ENCODE results near the gene NCEH1.

NCEH1 gene

GRCh38 chr3:172711454-172711795 is 558 bp upstream of the NCEH1 start:
- Histone ChIP-seq H4K8ac (ENCODE audit: low read depth, low read length) (no peak overlapping the region), H3K4me1 (ENCODE audit: control insufficient read depth, low read depth, low read length) (peaks cover 2% of the 10 kb centered on the region), H3K4ac (ENCODE audit: low read depth, low read length) (no peak overlapping the region), H3K27me3 (ENCODE audit: insufficient read depth, low read length, poor library complexity) (no peaks in the 10 kb centered on the region), H3K18ac (ENCODE audit: low read length) (no peak overlapping the region), H3K36me3 (ENCODE audit: control insufficient read depth, insufficient read depth, low read length) (no peaks in the 10 kb centered on the region), H3K79me1 (ENCODE audit: low read length) (no peaks in the 10 kb centered on the region), H2BK15ac (replicated peaks; ENCODE audit: low read depth) (no peak overlapping the region), H3K4me3 (ENCODE audit: low read length) (no peak overlapping the region), H3K23ac (ENCODE audit: low read length) (no peak overlapping the region), H3K56ac (ENCODE audit: low read length) (peak overlapping the region; percentile 37), H3K79me2 (ENCODE audit: control insufficient read depth, insufficient read depth, low read length) (no peaks in the 10 kb centered on the region), H3K27ac (ENCODE audit: low read depth, low read length) (no peak overlapping the region), H2BK120ac (ENCODE audit: low read depth, low read length) (no peak overlapping the region), H4K5ac (ENCODE audit: low read length) (peak overlapping the region; percentile 36), H2BK5ac (ENCODE audit: low read length) (no peak overlapping the region), H3K4me2 (ENCODE audit: low read length) (no peak overlapping the region), H2AK5ac (ENCODE audit: low read length) (no peak overlapping the region), H3K9ac (ENCODE audit: low read length) (peak overlapping the region; percentile 23)
- WGBS (ENCODE audit: extremely low coverage, insufficient coverage, low lambda C conversion rate): no CpG with 5 or more reads among the region's 2 CpGs
- no peak for DNase-seq

- no peak overlapping the region for H2BK15ac ChIP-seq (replicated peaks; ENCODE audit: low read depth)
- peak overlapping the region; percentile 93 for H3K4me2 ChIP-seq (ENCODE audit: low read length)
- DNase-seq: peak; percentile 75
- no peak overlapping the region for H3K23ac ChIP-seq (ENCODE audit: low read length)
- peak overlapping the region; percentile 75 for H3K4me3 ChIP-seq (ENCODE audit: low read length)
- H3K27ac ChIP-seq (ENCODE audit: low read depth, low read length): no peak overlapping the region
- no peaks in the 10 kb centered on the region for H3K79me2 ChIP-seq (ENCODE audit: control insufficient read depth, insufficient read depth, low read length)
- H2BK120ac ChIP-seq (ENCODE audit: low read depth, low read length): no peak overlapping the region
- no CpG with 5 or more reads among the region's 17 CpGs for WGBS (ENCODE audit: extremely low coverage, insufficient coverage, low lambda C conversion rate)
- H4K5ac ChIP-seq (ENCODE audit: low read length): no peak overlapping the region
- H3K56ac ChIP-seq (ENCODE audit: low read length): peak overlapping the region; percentile 78
- H3K36me3 ChIP-seq (ENCODE audit: control insufficient read depth, insufficient read depth, low read length): no peaks in the 10 kb centered on the region
- peak overlapping the region; percentile 73 for H3K9ac ChIP-seq (ENCODE audit: low read length)
- no peak overlapping the region for H2AK5ac ChIP-seq (ENCODE audit: low read length)
- H3K4me1 ChIP-seq (ENCODE audit: control insufficient read depth, low read depth, low read length): peaks cover 2% of the 10 kb centered on the region
- no peaks in the 10 kb centered on the region for H3K79me1 ChIP-seq (ENCODE audit: low read length)
- H2BK5ac ChIP-seq (ENCODE audit: low read length): no peak overlapping the region
- H3K27me3 ChIP-seq (ENCODE audit: insufficient read depth, low read length, poor library complexity): no peaks in the 10 kb centered on the region
- H3K4ac ChIP-seq (ENCODE audit: low read depth, low read length): no peak overlapping the region
- H4K8ac ChIP-seq (ENCODE audit: low read depth, low read length): no peak overlapping the region
- H3K18ac ChIP-seq (ENCODE audit: low read length): no peak overlapping the region
These were observed 848 bp downstream of the NCEH1 start for GRCh38 chr3:172709774-172710663.

- Histone ChIP-seq H2BK15ac (replicated peaks; ENCODE audit: low read depth) (no peak overlapping the region), H3K56ac (ENCODE audit: low read length) (no peak overlapping the region), H3K36me3 (ENCODE audit: control insufficient read depth, insufficient read depth, low read length) (no peaks in the 10 kb centered on the region), H2BK5ac (ENCODE audit: low read length) (no peak overlapping the region), H3K4me3 (ENCODE audit: low read length) (no peak overlapping the region), H3K23ac (ENCODE audit: low read length) (no peak overlapping the region), H3K27ac (ENCODE audit: low read depth, low read length) (no peak overlapping the region), H2AK5ac (ENCODE audit: low read length) (no peak overlapping the region), H3K79me2 (ENCODE audit: control insufficient read depth, insufficient read depth, low read length) (no peaks in the 10 kb centered on the region), H3K27me3 (ENCODE audit: insufficient read depth, low read length, poor library complexity) (no peaks in the 10 kb centered on the region), H4K8ac (ENCODE audit: low read depth, low read length) (no peak overlapping the region), H2BK120ac (ENCODE audit: low read depth, low read length) (no peak overlapping the region), H3K79me1 (ENCODE audit: low read length) (no peaks in the 10 kb centered on the region), H3K9ac (ENCODE audit: low read length) (no peak overlapping the region), H3K4me1 (ENCODE audit: control insufficient read depth, low read depth, low read length) (peaks cover 2% of the 10 kb centered on the region), H3K4ac (ENCODE audit: low read depth, low read length) (no peak overlapping the region), H3K4me2 (ENCODE audit: low read length) (no peak overlapping the region), H3K18ac (ENCODE audit: low read length) (no peak overlapping the region), H4K5ac (ENCODE audit: low read length) (no peak overlapping the region)
- WGBS (ENCODE audit: extremely low coverage, insufficient coverage, low lambda C conversion rate): no CpG with 5 or more reads among the region's 2 CpGs
- peak; percentile 6 for DNase-seq
These were observed 1.7 kb downstream of the NCEH1 start for GRCh38 chr3:172708921-172709773.

GRCh38 chr3:172707967-172708366 is 2.9 kb downstream of the NCEH1 start:
- Histone ChIP-seq H2BK15ac (replicated peaks; ENCODE audit: low read depth) (no peak overlapping the region), H3K4me1 (ENCODE audit: control insufficient read depth, low read depth, low read length) (peaks cover 2% of the 10 kb centered on the region), H3K23ac (ENCODE audit: low read length) (no peak overlapping the region), H3K4me2 (ENCODE audit: low read length) (no peak overlapping the region), H3K79me1 (ENCODE audit: low read length) (no peaks in the 10 kb centered on the region), H4K5ac (ENCODE audit: low read length) (no peak overlapping the region), H4K8ac (ENCODE audit: low read depth, low read length) (no peak overlapping the region), H3K4ac (ENCODE audit: low read depth, low read length) (no peak overlapping the region), H3K79me2 (ENCODE audit: control insufficient read depth, insufficient read depth, low read length) (no peaks in the 10 kb centered on the region), H3K27me3 (ENCODE audit: insufficient read depth, low read length, poor library complexity) (no peaks in the 10 kb centered on the region), H3K56ac (ENCODE audit: low read length) (no peak overlapping the region), H3K4me3 (ENCODE audit: low read length) (no peak overlapping the region), H2BK120ac (ENCODE audit: low read depth, low read length) (no peak overlapping the region), H3K18ac (ENCODE audit: low read length) (no peak overlapping the region), H3K9ac (ENCODE audit: low read length) (no peak overlapping the region), H2BK5ac (ENCODE audit: low read length) (no peak overlapping the region), H3K36me3 (ENCODE audit: control insufficient read depth, insufficient read depth, low read length) (no peaks in the 10 kb centered on the region), H2AK5ac (ENCODE audit: low read length) (no peak overlapping the region), H3K27ac (ENCODE audit: low read depth, low read length) (no peak overlapping the region)
- no CpG with 5 or more reads among the region's 1 CpG for WGBS (ENCODE audit: extremely low coverage, insufficient coverage, low lambda C conversion rate)
- no peak for DNase-seq

GRCh38 chr3:172707030-172707429 is 3.8 kb downstream of the NCEH1 start:
- Histone ChIP-seq H3K9ac (ENCODE audit: low read length) (no peak overlapping the region), H4K5ac (ENCODE audit: low read length) (no peak overlapping the region), H3K18ac (ENCODE audit: low read length) (no peak overlapping the region), H3K27ac (ENCODE audit: low read depth, low read length) (no peak overlapping the region), H3K4me1 (ENCODE audit: control insufficient read depth, low read depth, low read length) (peaks cover 2% of the 10 kb centered on the region), H2BK15ac (replicated peaks; ENCODE audit: low read depth) (no peak overlapping the region), H2BK120ac (ENCODE audit: low read depth, low read length) (no peak overlapping the region), H2AK5ac (ENCODE audit: low read length) (no peak overlapping the region), H2BK5ac (ENCODE audit: low read length) (no peak overlapping the region), H3K79me1 (ENCODE audit: low read length) (no peaks in the 10 kb centered on the region), H3K27me3 (ENCODE audit: insufficient read depth, low read length, poor library complexity) (no peaks in the 10 kb centered on the region), H3K79me2 (ENCODE audit: control insufficient read depth, insufficient read depth, low read length) (no peaks in the 10 kb centered on the region), H4K8ac (ENCODE audit: low read depth, low read length) (no peak overlapping the region), H3K4me2 (ENCODE audit: low read length) (no peak overlapping the region), H3K56ac (ENCODE audit: low read length) (no peak overlapping the region), H3K36me3 (ENCODE audit: control insufficient read depth, insufficient read depth, low read length) (no peaks in the 10 kb centered on the region), H3K4ac (ENCODE audit: low read depth, low read length) (no peak overlapping the region), H3K23ac (ENCODE audit: low read length) (no peak overlapping the region), H3K4me3 (ENCODE audit: low read length) (no peak overlapping the region)
- no CpG with 5 or more reads among the region's 2 CpGs for WGBS (ENCODE audit: extremely low coverage, insufficient coverage, low lambda C conversion rate)
- DNase-seq: no peak

Data from mesendoderm (in vitro differentiated cells).